GM12865 (cell line): ENCODE results near the gene CACFD1.

Source experiments
- DNase-seq: peaks from one replicate; pipeline ENCODE4 v3.0.0; 2010; ENCODE audit warnings: low read depth
- H3K4me3 ChIP-seq: 2 replicates; pipeline ENCODE4 v1.5.1; 2011; ENCODE audit warnings: mild to moderate bottlenecking, low read depth, low read length, control low read depth
- TF ChIP-seq, protein P1 (sequence below): IDR thresholded peaks from 2 replicates; pipeline ENCODE4 v1.5.1; 2011; ENCODE audit warnings: low read length, control low read depth, low read depth, inconsistent platforms; ENCODE audit not compliant: insufficient read depth; ENCODE audit errors: missing control alignments

Gene CACFD1

DNA sequence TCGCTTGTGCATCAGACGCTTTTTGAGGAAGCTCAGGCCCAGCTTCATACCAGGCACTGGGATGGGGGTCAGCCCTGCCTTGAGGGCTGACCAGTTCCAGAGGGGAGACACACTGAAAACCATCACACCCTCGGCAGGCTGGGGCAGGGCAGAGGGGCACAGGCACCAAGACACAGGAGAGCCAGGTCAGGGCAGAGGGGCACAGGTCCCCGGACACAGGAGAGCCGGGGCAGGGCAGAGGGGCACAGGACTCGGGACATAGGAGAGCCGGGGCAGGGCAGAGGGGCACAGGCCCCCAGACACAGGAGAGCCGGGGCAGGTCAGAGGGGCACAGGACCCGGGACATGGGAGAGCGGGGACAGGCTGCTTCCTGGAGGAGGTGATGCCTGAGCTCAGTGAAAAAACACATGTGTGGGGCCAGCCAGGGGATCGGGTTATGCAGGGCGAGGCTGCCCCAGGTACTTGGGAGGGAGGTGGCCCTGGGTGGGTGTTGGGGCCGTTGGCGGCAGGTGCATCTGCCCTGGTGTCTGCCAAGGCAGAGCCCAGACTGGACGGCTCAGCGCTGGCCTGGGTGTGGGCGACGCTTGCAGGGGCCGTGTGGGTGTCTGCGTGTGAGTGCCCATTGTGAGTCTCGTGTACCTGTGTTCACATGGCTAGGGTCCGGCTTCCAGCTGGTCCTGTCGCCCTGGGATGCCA is 34.2 kb downstream of the CACFD1 start:
- no peak overlapping the region for H3K4me3 ChIP-seq
- TF ChIP-seq, protein P1, sequence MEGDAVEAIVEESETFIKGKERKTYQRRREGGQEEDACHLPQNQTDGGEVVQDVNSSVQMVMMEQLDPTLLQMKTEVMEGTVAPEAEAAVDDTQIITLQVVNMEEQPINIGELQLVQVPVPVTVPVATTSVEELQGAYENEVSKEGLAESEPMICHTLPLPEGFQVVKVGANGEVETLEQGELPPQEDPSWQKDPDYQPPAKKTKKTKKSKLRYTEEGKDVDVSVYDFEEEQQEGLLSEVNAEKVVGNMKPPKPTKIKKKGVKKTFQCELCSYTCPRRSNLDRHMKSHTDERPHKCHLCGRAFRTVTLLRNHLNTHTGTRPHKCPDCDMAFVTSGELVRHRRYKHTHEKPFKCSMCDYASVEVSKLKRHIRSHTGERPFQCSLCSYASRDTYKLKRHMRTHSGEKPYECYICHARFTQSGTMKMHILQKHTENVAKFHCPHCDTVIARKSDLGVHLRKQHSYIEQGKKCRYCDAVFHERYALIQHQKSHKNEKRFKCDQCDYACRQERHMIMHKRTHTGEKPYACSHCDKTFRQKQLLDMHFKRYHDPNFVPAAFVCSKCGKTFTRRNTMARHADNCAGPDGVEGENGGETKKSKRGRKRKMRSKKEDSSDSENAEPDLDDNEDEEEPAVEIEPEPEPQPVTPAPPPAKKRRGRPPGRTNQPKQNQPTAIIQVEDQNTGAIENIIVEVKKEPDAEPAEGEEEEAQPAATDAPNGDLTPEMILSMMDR, result no peak
- no peak for DNase-seq

DNA sequence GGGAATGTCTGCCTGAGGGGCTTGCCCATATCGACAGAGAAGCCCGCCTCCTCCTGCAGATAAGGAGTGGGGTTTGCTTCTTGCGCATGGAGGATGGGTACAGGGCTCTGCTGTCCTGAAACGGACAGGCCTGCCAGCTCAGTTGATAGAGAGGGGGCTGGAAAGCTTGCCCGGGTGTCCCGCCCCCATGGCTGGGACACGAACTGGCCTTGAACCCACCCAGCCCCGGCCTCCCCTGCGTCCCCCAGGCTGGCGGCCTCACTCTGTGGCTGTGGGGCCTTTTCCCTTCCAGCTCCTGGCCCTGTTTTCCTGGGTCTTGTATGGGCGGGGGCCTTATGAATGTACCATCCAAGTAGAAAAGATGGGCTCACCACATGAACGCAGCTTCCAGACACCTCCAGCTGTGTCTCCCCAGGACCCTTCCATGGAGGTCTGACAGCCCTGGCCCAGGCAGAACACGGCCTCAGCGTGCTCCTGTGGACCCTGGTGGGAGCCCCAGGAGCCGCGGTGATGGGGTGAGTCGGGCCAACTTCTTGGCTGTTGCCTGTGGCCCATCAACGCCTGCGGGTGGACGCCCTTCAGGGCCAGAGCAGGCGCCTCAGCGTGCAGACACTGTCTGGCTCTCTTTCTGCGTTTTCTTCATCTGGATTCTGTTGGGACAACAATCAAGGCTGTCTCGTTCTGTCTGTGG is 35.0 kb downstream of the CACFD1 start:
- H3K4me3 ChIP-seq, result no peak overlapping the region
- TF ChIP-seq, protein P1, result no peak
- DNase-seq, result no peak

DNA sequence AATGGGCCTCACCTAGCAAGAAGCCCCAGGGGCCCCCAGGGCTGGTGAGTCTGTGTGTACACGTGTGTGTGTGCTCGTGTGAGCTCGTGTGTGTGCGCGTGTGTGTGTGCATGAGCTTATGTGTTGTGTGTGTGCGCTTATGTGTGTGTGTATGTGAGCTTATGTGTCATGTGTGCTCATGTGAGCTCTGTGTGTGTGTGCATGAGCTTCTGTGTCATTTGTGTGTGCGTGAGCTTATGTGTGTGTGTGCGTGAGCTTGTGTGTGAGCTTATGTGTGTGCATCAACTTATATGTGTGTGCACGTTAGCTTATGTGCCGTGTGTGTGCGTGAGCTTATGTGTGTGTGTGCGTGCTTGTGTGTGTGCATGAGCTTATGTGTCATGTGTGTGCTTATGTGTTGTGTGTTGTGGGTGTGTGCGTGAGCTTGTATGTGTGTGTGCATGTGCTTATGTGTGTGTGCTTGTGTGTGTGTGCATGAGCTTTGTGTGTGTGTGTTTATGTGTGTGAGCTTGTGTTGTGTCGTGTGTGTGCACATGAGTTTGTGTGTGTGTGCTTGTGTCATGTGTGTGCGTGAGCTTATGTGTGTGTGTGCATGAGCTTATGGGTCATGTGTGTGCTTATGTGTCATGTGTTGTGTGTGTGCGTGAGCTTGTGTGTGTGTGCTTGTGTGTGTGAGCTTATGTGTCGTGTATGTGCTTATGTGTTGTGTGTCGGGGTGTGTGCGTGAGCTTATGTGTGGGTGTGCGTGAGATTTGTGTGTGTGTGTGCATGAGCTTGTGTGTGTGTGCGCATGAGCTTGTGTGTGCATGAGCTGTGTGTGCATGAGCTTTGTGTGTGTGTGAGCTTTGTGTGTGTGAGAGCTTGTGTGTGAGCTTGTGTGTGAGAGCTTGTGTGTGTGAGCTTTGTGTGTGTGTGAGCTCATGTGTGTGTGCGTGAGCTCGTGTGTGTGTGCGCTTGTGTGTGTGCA is 35.8 kb downstream of the CACFD1 start:
- no peak for DNase-seq
- no peak overlapping the region for H3K4me3 ChIP-seq
- TF ChIP-seq, protein P1, result no peak

DNA sequence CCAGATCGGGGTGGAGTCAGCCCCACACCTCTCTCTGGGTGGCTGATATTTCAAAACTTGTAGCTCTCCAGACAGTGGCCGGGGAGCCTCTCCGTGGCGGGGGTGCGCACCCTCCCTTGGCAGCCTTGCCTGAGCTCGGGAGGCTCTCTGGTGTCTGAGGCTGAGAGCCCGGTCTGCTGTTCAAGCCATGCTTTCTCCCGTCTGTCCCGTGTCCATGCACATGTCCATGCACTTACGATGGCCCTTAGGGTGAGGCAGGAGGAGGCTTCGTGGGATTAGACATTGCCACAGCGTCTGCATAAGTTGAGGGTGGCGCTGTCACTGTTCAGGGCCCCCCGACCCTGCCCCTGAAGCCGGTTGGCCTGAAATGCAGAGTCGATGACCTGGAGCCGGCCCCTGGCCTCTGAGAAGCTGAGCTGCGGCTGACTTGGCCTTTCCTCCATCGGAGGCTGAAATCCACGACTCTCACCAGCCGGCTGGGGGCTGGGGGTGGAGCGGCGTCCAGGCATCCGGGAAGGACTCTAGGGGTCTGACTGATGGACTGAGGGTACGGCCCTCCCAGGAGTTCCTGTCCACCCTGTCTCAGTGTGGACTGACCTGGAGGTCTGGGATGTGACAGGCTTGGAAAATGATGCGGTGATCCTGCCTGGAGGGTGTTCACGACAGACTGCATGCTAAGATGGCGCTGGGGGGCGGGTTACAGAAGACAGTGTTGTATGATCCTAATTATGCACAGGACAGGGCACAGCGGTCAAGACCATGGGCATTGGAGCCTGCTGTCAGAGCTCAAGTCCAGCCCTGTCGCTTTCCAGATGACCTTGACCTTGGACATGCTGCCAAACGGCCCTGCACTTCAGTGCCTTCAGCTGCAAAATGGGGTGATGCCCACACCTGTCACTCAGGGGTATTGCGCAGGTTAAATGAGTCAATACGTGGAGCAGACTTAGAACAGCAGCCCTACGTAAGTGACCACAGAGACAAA is 37.4 kb downstream of the CACFD1 start:
- DNase-seq, result no peak
- H3K4me3 ChIP-seq, result no peak overlapping the region
- TF ChIP-seq, protein P1, result no peak

DNA sequence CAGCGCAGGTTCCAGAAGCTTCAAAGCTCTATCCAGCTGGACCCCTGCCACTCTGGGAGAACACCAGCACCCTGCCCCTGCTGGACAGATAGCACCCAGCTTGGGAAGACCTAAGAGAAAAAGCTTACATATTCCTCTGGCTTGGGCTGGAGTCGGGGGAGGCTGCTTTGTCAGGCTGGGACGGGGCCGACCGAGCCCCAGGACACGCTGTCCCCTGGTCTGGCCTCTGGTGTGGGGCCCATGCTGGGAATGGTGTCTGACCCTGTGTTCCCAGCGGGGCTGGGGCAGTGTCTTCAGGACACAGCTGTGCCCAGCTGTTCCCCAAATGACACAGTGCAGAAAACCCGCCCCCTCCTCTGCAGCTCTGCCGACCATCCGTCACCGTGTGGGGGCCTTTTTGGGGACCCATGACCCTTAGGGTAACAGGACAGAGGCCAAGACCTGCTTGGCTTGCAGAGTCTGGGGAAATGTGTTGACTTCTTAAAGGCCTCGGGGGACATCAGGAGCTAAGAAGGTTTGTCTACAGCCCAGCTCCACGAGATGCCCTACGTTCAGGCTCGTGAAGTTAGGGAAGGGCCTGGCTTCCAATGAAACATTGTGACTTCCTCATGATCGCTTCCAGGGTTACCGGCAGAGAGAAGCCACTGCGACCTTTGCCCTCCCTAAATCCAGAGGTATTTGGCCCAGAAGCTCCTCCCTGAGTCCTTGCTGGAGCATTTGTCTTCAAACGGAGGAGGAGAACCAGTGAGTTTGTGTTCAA is 39.5 kb downstream of the CACFD1 start:
- H3K4me3 ChIP-seq, result no peak overlapping the region
- DNase-seq, result no peak
- TF ChIP-seq, protein P1, result no peak
